IMR-90 (cell line): Measurements from ENCODE around the gene KRT34. TPM values are rescaled to one million over a fixed set of nuclear protein-coding genes. Genes with fewer than 3 reads are reported as not detected.

Source experiments
- ATAC-seq: fragments of 200-7000 bp; cut with Tn5 transposase; 2 replicates; pipeline ENCODE4 v1.9.1; 2020; ENCODE audit warnings: low read depth, mild to moderate bottlenecking, moderate library complexity
- BruUV-seq: library from RNA; stranded (reverse); fragments of 400-500 nt; replicated peaks from 2 replicates; lab custom pipeline; 2021; lab: Mats Ljungman, UMichigan
- CTCF ChIA-PET: fragments of 300-600 bp; formaldehyde crosslinking; extraction: SDS; loops from one replicate; lab custom pipeline; 2021; ENCODE audit warnings: antibody characterized with exemption; lab: Yijun Ruan, JAX
- POLR2A ChIA-PET: fragments of 300-600 bp; sonication (Branson Sonifier 250); formaldehyde crosslinking; loops from one replicate; lab custom pipeline; 2022; ENCODE audit warnings: antibody characterized with exemption; ENCODE audit not compliant: unreplicated experiment; lab: Charles Lee
- DNase-seq: peaks from one replicate; pipeline ENCODE4 v3.0.0; 2013
- H2AFZ ChIP-seq: replicated peaks from 2 replicates; pipeline ENCODE3; 2013; ENCODE audit warnings: low read length, mild to moderate bottlenecking; ENCODE audit not compliant: poor library complexity
- H2AK5ac ChIP-seq: 2 replicates; pipeline ENCODE4 v1.6.1; 2013; ENCODE audit warnings: low read depth, low read length, inconsistent platforms
- H2AK9ac ChIP-seq: replicated peaks from 2 replicates; pipeline ENCODE3; 2013; ENCODE audit warnings: mild to moderate bottlenecking, low read depth, low read length, moderate library complexity; ENCODE audit not compliant: poor library complexity
- H2BK120ac ChIP-seq: 2 replicates; pipeline ENCODE4 v1.6.1; 2013; ENCODE audit warnings: low read depth, low read length, inconsistent platforms
- H2BK15ac ChIP-seq: 3 replicates; pipeline ENCODE4 v1.6.1; 2013; ENCODE audit warnings: low read depth, low read length, inconsistent platforms
- H2BK20ac ChIP-seq: 2 replicates; pipeline ENCODE4 v1.6.1; 2013; ENCODE audit warnings: low read depth, mild to moderate bottlenecking, inconsistent platforms, low read length, moderate library complexity
- H2BK5ac ChIP-seq: 2 replicates; pipeline ENCODE4 v1.6.1; 2013; ENCODE audit warnings: mild to moderate bottlenecking, low read depth, low read length, inconsistent platforms; ENCODE audit not compliant: poor library complexity, severe bottlenecking
- H3K14ac ChIP-seq: replicated peaks from 2 replicates; pipeline ENCODE4 v1.6.1; 2013; ENCODE audit warnings: low read depth, low read length, inconsistent platforms
- H3K18ac ChIP-seq: 2 replicates; pipeline ENCODE4 v1.6.1; 2013; ENCODE audit warnings: low read depth, low read length, control low read depth
- H3K23ac ChIP-seq: 2 replicates; pipeline ENCODE4 v1.6.1; 2013; ENCODE audit warnings: low read depth, low read length, inconsistent platforms
- H3K27ac ChIP-seq: 2 replicates; pipeline ENCODE4 v1.5.1; 2013; ENCODE audit warnings: mild to moderate bottlenecking, control low read depth, low read length; ENCODE audit not compliant: insufficient read depth
- H3K27me3 ChIP-seq: 2 replicates; pipeline ENCODE4 v1.6.1; 2013; ENCODE audit warnings: low read length; ENCODE audit not compliant: control insufficient read depth, insufficient read depth
- H3K36me3 ChIP-seq: 2 replicates; pipeline ENCODE4 v1.6.1; 2013; ENCODE audit warnings: low read length, mixed read lengths; ENCODE audit not compliant: control insufficient read depth, insufficient read depth
- H3K4ac ChIP-seq: 2 replicates; pipeline ENCODE4 v1.6.1; 2013; ENCODE audit warnings: low read depth, low read length, inconsistent platforms
- H3K4me1 ChIP-seq: 2 replicates; pipeline ENCODE4 v1.6.1; 2013; ENCODE audit warnings: low read length, mixed read lengths; ENCODE audit not compliant: control insufficient read depth, insufficient read depth
- H3K4me2 ChIP-seq: 2 replicates; pipeline ENCODE4 v1.6.1; 2013; ENCODE audit warnings: low read depth, mild to moderate bottlenecking, control low read depth, low read length, moderate library complexity
- H3K4me3 ChIP-seq: 2 replicates; pipeline ENCODE4 v1.5.1; 2013; ENCODE audit warnings: low read depth, mild to moderate bottlenecking, control low read depth, low read length, moderate library complexity; ENCODE audit not compliant: insufficient read depth
- H3K56ac ChIP-seq: 2 replicates; pipeline ENCODE4 v1.6.1; 2013; ENCODE audit warnings: low read length, inconsistent platforms; ENCODE audit not compliant: insufficient read depth; ENCODE audit errors: extremely low read depth
- H3K79me1 ChIP-seq, 2 experiments: 2 replicates each; pipeline ENCODE4 v1.6.1; 2013; ENCODE audit warnings: low read length in 2 of 2, inconsistent platforms in 1 of 2, low read depth in 1 of 2
- H3K9ac ChIP-seq: 2 replicates; pipeline ENCODE4 v1.6.1; 2013; ENCODE audit warnings: low read depth, low read length, control low read depth
- H3K9me1 ChIP-seq: 2 replicates; pipeline ENCODE4 v1.6.1; 2013; ENCODE audit warnings: low read length, inconsistent platforms; ENCODE audit not compliant: insufficient read depth
- H3K9me3 ChIP-seq: 2 replicates; pipeline ENCODE4 v1.6.1; 2013; ENCODE audit warnings: low read length; ENCODE audit not compliant: control insufficient read depth, insufficient read depth
- H4K20me1 ChIP-seq: 2 replicates; pipeline ENCODE4 v1.6.1; 2013; ENCODE audit warnings: low read length, inconsistent platforms; ENCODE audit not compliant: insufficient read depth
- H4K5ac ChIP-seq: 2 replicates; pipeline ENCODE4 v1.6.1; 2013; ENCODE audit warnings: mild to moderate bottlenecking, low read depth, low read length, control low read depth
- H4K8ac ChIP-seq, 2 experiments: 2 replicates each; pipeline ENCODE4 v1.6.1; 2013; ENCODE audit warnings: low read depth in 2 of 2, low read length in 2 of 2, control low read depth in 1 of 2, inconsistent platforms in 1 of 2
- H4K91ac ChIP-seq: 2 replicates; pipeline ENCODE4 v1.6.1; 2013; ENCODE audit warnings: low read depth, low read length, inconsistent platforms; ENCODE audit not compliant: insufficient read depth
- BHLHE40 ChIP-seq: fragments of 150-350 bp; IDR thresholded peaks from 2 replicates; pipeline ENCODE4 v1.6.1; 2016; ENCODE audit warnings: mild to moderate bottlenecking, low read depth, low read length
- CEBPB ChIP-seq: IDR thresholded peaks from 2 replicates; pipeline ENCODE4 v1.6.1; 2012; ENCODE audit warnings: low read depth, low read length, improper control_type of control experiment
- CHD1 ChIP-seq: IDR thresholded peaks from 2 replicates; pipeline ENCODE4 v1.6.1; 2012; ENCODE audit warnings: low read depth, low read length, improper control_type of control experiment
- ELK1 ChIP-seq: fragments of 150-350 bp; IDR thresholded peaks from 2 replicates; pipeline ENCODE4 v1.6.1; 2016; ENCODE audit warnings: low read depth, mild to moderate bottlenecking, low read length, moderate library complexity, borderline replicate concordance
- FOS ChIP-seq: fragments of 150-350 bp; IDR thresholded peaks from 2 replicates; pipeline ENCODE4 v1.6.1; 2016; ENCODE audit warnings: low read depth, low read length
- MAFK ChIP-seq: IDR thresholded peaks from 2 replicates; pipeline ENCODE4 v1.6.1; 2012; ENCODE audit warnings: low read depth, low read length, improper control_type of control experiment
- MAZ ChIP-seq: IDR thresholded peaks from 2 replicates; pipeline ENCODE4 v1.6.1; 2012; ENCODE audit warnings: low read depth, mild to moderate bottlenecking, low read length, improper control_type of control experiment, moderate library complexity, borderline replicate concordance
- NFE2L2 ChIP-seq: fragments of 150-350 bp; IDR thresholded peaks from 2 replicates; pipeline ENCODE4 v1.6.1; 2016; ENCODE audit warnings: low read depth, mild to moderate bottlenecking, low read length
- RAD21 ChIP-seq: IDR thresholded peaks from 2 replicates; pipeline ENCODE4 v1.6.1; 2012; ENCODE audit warnings: low read length, improper control_type of control experiment
- RCOR1 ChIP-seq: IDR thresholded peaks from 2 replicates; pipeline ENCODE4 v1.6.1; 2012; ENCODE audit warnings: mild to moderate bottlenecking, low read length, improper control_type of control experiment; ENCODE audit not compliant: insufficient replicate concordance
- RFX5 ChIP-seq: IDR thresholded peaks from 2 replicates; pipeline ENCODE4 v1.8.0; 2012; ENCODE audit warnings: low read depth, mild to moderate bottlenecking, low read length, moderate library complexity
- SMC3 ChIP-seq: fragments of 150-350 bp; IDR thresholded peaks from 2 replicates; pipeline ENCODE4 v1.6.1; 2016; ENCODE audit warnings: low read depth, mild to moderate bottlenecking, antibody characterized with exemption, low read length, moderate library complexity
- USF2 ChIP-seq: fragments of 150-350 bp; IDR thresholded peaks from 2 replicates; pipeline ENCODE4 v1.6.1; 2017; ENCODE audit warnings: mild to moderate bottlenecking, antibody characterized with exemption, low read length, low read depth
- WGBS, 2 experiments: methylation state at CpG; one replicate each; pipeline versions ENCODE4 v1.1.5 to v1.1.7; 2013; ENCODE audit warnings: missing lambda C conversion rate in 2 of 2; ENCODE audit not compliant: insufficient read length in 1 of 2; ENCODE audit errors: extremely low coverage in 2 of 2; 5-methylcytosine and 5-hydroxymethylcytosine counted together
- dilution Hi-C: fragments of 300-500 bp; cut with HindIII; formaldehyde crosslinking; loops from one replicate; pipeline ENCODE4 v1.14.3; 2018; ENCODE audit warnings: low sequenced_read_pairs; ENCODE audit not compliant: unreplicated experiment
- in situ Hi-C: fragments of 300-500 bp; cut with MboI; formaldehyde crosslinking; loops from 3 replicates; pipeline ENCODE4 v1.14.3; 2019; ENCODE audit warnings: low sequenced_read_pairs, inconsistent platforms, mixed read lengths
- intact Hi-C: fragments of 100-400 bp; cut with micrococcal nuclease; formaldehyde crosslinking; loops from 2 replicates; pipeline ENCODE4 v1.10.0; 2022
- polyA plus RNA-seq, 3 experiments: library from polyadenylated mRNA; depleted of rRNA; stranded (reverse); fragments of >200 nt; gene quantifications; 2 replicates each; pipeline ENCODE4 v1.2.3, GENCODE V29; 2012; ENCODE audit warnings: low replicate concordance in 1 of 3
- total RNA-seq: library from RNA; depleted of rRNA; stranded (reverse); fragments of >200 nt; gene quantifications from 2 replicates; pipeline ENCODE4 v1.2.3, GENCODE V29; 2012

The KRT34 gene
- total and polyA plus RNA-seq, 2 of the 4 experiments (the other 2 are of a cell fraction): 3.4 to 3.6 TPM

GRCh38 chr17:41347869-41348760, 34.0 kb downstream of the KRT34 start:
- intact Hi-C loops: no loop called here
- Histone ChIP-seq H3K4me1 (peaks cover 2% of the 10 kb centered on the region), H3K9ac (no peak overlapping the region), H3K27ac (no peak overlapping the region), H2AFZ (no peak overlapping the region), H2BK15ac (no peak overlapping the region), H2AK5ac (no peak overlapping the region), H2BK20ac (no peak overlapping the region), H3K9me3 (peaks cover 4% of the 10 kb centered on the region), H2BK5ac (no peak overlapping the region), H3K18ac (no peak overlapping the region), H4K8ac (no peak overlapping the region), H3K4me3 (no peak overlapping the region), H3K36me3 (no peaks in the 10 kb centered on the region), H3K23ac (no peak overlapping the region), H4K20me1 (no peaks in the 10 kb centered on the region), H3K27me3 (0 out of 2 replicates have a peak, but pooled peaks cover 5% of the 10 kb centered on the region), H3K14ac (no peak overlapping the region), H4K5ac (no peak overlapping the region), H2AK9ac (no peak overlapping the region), H2BK120ac (no peak overlapping the region), H3K4ac (no peak overlapping the region), H3K79me1 (no peaks in the 10 kb centered on the region), H3K56ac (no peak overlapping the region), H4K91ac (no peak overlapping the region), H3K9me1 (peaks cover 3% of the 10 kb centered on the region; the same call in 1 of the 2 replicates), H3K4me2 (no peak overlapping the region)
- dilution Hi-C loops: no loop called here
- DNase-seq (no peak), ATAC-seq (no peak)
- WGBS, 2 experiments: no CpG with 5 or more reads among the region's 7 CpGs
- TF ChIP-seq FOS (no peak), MAFK (no peak), ELK1 (no peak), CEBPB (no peak), RCOR1 (no peak), BHLHE40 (no peak), SMC3 (no peak), RFX5 (no peak), MAZ (no peak), NFE2L2 (no peak), CHD1 (no peak), RAD21 (no peak), USF2 (no peak)
- ChIA-PET POLR2A (no interaction called here), CTCF (interaction anchor here (0.6 kb wide), 1 partner anchor 402 kb away, joined by 4 read pairs; no protein-coding TSS in a partner anchor)
- no TSS peak for BruUV-seq
- in situ Hi-C loops: no loop called here
